ENCODE measurements around the gene FER. TPM values are rescaled to one million over a fixed set of nuclear protein-coding genes. Genes with fewer than 3 reads are reported as not detected.

The FER gene
- total RNA-seq, 2 donors from 2014 or later, result 10.8 to 15.7 TPM

DNA sequence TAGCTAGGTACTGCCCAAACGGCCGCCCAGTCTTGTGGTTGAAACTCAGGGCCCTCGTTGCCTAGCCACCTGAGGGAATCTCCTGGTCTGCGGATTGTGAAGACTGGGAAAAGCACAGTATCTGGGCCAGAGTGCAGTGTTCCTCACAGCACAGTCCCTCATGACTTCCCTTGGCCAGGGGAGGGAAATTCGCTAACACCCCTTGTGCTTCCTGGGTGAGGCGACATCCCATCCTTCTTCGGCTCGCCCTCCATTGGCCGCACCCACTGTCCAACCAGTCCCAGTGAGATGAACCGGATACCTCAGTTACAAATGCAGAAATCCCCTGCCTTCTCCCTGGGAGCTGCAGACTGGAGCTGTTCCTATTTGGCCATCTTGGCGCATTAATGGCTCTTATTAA is 250.5 kb downstream of the FER start:
- Histone ChIP-seq H3K9ac (ENCODE audit: low read depth in 2 of 2, low read length in 2 of 2) (no peak overlapping the region), H3K4me3 (no peak overlapping the region), H3K27me3 (no peaks in the 10 kb centered on the region), H3K9me3 (no peaks in the 10 kb centered on the region), H3K4me1 (no peaks in the 10 kb centered on the region), H3K36me3 (no peaks in the 10 kb centered on the region), H3K27ac (no peak overlapping the region)
- no peak for DNase-seq
- intact Hi-C loops (cut with DNase I), result no loop called here
- TF ChIP-seq, protein P1, sequence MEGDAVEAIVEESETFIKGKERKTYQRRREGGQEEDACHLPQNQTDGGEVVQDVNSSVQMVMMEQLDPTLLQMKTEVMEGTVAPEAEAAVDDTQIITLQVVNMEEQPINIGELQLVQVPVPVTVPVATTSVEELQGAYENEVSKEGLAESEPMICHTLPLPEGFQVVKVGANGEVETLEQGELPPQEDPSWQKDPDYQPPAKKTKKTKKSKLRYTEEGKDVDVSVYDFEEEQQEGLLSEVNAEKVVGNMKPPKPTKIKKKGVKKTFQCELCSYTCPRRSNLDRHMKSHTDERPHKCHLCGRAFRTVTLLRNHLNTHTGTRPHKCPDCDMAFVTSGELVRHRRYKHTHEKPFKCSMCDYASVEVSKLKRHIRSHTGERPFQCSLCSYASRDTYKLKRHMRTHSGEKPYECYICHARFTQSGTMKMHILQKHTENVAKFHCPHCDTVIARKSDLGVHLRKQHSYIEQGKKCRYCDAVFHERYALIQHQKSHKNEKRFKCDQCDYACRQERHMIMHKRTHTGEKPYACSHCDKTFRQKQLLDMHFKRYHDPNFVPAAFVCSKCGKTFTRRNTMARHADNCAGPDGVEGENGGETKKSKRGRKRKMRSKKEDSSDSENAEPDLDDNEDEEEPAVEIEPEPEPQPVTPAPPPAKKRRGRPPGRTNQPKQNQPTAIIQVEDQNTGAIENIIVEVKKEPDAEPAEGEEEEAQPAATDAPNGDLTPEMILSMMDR (IDR thresholded peaks at IDR 0.05), result no peak

- H3K27me3 ChIP-seq, result no peaks in the 10 kb centered on the region
- H3K9ac ChIP-seq (ENCODE audit: low read depth in 2 of 2, low read length in 2 of 2), result no peak overlapping the region
- no peak overlapping the region for H3K4me3 ChIP-seq
- intact Hi-C loops (cut with DNase I), result no loop called here
- TF ChIP-seq, protein P1 (IDR thresholded peaks at IDR 0.05), result no peak
- no peaks in the 10 kb centered on the region for H3K9me3 ChIP-seq
- no peak for DNase-seq
- H3K36me3 ChIP-seq, result no peaks in the 10 kb centered on the region
- no peaks in the 10 kb centered on the region for H3K4me1 ChIP-seq
- H3K27ac ChIP-seq, result no peak overlapping the region
Observed at GRCh38 chr5:109003928-109004327, 256.2 kb downstream of the FER start.

DNA sequence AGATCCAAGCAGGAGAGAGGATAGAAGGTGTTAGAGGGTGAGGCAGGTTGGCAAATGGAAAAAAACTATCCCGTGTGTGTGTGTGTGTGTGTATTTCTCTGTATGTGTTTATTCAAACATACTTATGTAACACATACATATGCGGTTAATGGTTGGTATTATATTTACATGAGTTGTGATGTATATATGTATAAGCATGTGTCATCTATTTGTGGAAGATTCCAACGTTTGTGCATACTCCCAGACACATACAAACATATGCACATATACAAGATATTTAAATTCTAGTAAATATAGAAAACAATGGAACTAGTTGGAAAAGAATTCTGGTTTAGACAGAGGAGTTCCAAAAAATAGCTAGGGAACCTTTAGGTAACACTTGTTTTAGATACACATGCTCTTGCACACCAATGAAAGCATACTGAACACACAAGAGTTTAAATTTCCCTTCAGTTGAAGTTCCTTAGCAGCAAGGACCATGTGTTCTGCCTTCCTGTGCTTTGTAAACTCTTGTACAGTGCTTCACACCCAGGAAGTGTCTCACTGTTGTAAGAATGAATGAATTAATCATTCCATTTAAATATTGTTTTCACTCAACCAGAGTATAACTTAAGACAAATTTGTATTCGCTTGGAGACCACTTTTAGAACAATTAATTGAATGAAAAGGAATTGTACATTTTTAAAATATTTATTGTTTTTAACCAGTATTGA is 257.8 kb downstream of the FER start:
- TF ChIP-seq, protein P1 (IDR thresholded peaks at IDR 0.05), result no peak
- no peak overlapping the region for H3K27ac ChIP-seq
- no peaks in the 10 kb centered on the region for H3K27me3 ChIP-seq
- no peak overlapping the region for H3K9ac ChIP-seq (ENCODE audit: low read depth in 2 of 2, low read length in 2 of 2)
- DNase-seq, result no peak
- intact Hi-C loops (cut with DNase I), result no loop called here
- H3K36me3 ChIP-seq, result no peaks in the 10 kb centered on the region
- no peak overlapping the region for H3K4me3 ChIP-seq
- H3K9me3 ChIP-seq, result no peaks in the 10 kb centered on the region
- H3K4me1 ChIP-seq, result no peaks in the 10 kb centered on the region

- intact Hi-C loops (cut with DNase I), result no loop called here
- TF ChIP-seq, protein P1 (IDR thresholded peaks at IDR 0.05), result no peak
- no peak overlapping the region for H3K9ac ChIP-seq (ENCODE audit: low read depth in 2 of 2, low read length in 2 of 2)
- no peaks in the 10 kb centered on the region for H3K9me3 ChIP-seq
- no peak for DNase-seq
- no peaks in the 10 kb centered on the region for H3K36me3 ChIP-seq
- H3K27ac ChIP-seq, result no peak overlapping the region
- H3K27me3 ChIP-seq, result no peaks in the 10 kb centered on the region
- H3K4me3 ChIP-seq, result no peak overlapping the region
- H3K4me1 ChIP-seq, result no peaks in the 10 kb centered on the region
Observed at GRCh38 chr5:109006129-109006528, 258.4 kb downstream of the FER start.

DNA sequence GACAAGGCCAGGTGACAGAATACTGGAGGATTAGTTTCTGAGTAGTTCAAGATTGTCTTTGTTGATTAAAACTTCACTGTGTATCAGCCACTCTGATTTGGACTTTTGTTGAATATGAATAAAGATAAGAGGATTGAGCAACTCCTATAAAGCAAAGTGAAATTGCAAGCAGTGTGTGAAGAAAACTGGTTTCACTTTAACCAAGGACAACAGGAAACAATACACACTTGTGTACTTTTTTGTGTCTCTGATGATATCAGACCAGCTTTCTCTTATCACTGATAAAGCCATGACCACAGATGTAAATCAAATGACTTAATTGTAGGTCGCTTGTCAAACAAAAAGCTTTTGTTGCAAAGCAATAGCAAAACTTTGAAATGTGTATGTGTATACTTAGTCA is 268.6 kb downstream of the FER start:
- Histone ChIP-seq H3K9ac (ENCODE audit: low read depth in 2 of 2, low read length in 2 of 2) (no peak overlapping the region), H3K9me3 (no peaks in the 10 kb centered on the region), H3K27ac (peak overlapping the region; percentile 7), H3K4me3 (no peak overlapping the region), H3K4me1 (no peaks in the 10 kb centered on the region), H3K27me3 (no peaks in the 10 kb centered on the region), H3K36me3 (no peaks in the 10 kb centered on the region)
- DNase-seq, result no peak
- TF ChIP-seq, protein P1 (IDR thresholded peaks at IDR 0.05), result no peak
- intact Hi-C loops (cut with DNase I), result no loop called here

Measured in colonic mucosa (tissue), 4 donors.